SU-DHL-6 (cell line): ENCODE measurements around the gene TPM4.

Experiments
- CTCF ChIP-seq: fragments of 200-600 bp; sonication (generic); IDR thresholded peaks from one replicate; pipeline ENCODE4 v1.5.1; 2017; ENCODE audit warnings: antibody characterized with exemption, mild to moderate bottlenecking, low read length, moderate library complexity; ENCODE audit not compliant: insufficient read depth, poor library complexity, severe bottlenecking
- EZH2phosphoT487 ChIP-seq: fragments of 200-600 bp; sonication (generic), shearing (Covaris generic); conservative IDR thresholded peaks from 2 replicates; pipeline ENCODE4 v1.6.1; 2018; ENCODE audit warnings: mild to moderate bottlenecking, antibody characterized with exemption, low read length, moderate library complexity, mixed read lengths

- TF ChIP-seq EZH2phosphoT487 (no peak), CTCF (no peak)
Measured at GRCh38 chr19:16068696-16069259, 7.5 kb upstream of the TPM4 start.
